ENCODE data around the gene EFCAB5.
"Not testable (repeated sequence)": the region's sequence is repeated elsewhere in the genome, so short reads cannot be mapped to it uniquely, and the experiment has no call there.

Gene EFCAB5

DNA sequence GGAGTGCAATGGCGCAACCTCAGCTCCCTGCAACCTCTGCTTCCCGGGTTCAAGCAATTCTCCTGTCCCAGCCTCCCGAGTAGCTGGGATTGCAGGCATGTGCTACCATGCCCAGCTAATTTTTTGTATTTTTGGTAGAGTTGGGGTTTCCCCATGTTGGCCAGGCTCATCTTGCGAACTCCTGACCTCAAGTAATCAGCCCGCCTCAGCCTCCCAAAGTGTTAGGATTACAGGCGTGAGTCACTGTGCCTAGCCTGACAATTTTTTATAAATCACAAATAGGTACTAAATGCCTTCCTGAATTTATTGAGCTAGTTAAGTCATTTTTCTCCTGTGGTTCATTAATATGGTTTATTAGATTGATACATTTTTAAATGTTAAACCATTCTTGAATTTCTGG, 206.4 kb downstream of the EFCAB5 start:
- not testable (repeated sequence) for H3K9ac ChIP-seq (ENCODE audit: low read length); H3K9me3 ChIP-seq (ENCODE audit: control insufficient read depth, low read depth, low read length); H3K4me3 ChIP-seq (ENCODE audit: low read length); H3K36me3 ChIP-seq (ENCODE audit: control insufficient read depth, low read depth, low read length); H3K27ac ChIP-seq (ENCODE audit: low read length); H3K27me3 ChIP-seq (ENCODE audit: control insufficient read depth, insufficient read depth, low read length); H3K4me1 ChIP-seq (ENCODE audit: control insufficient read depth, low read depth, low read length)

DNA sequence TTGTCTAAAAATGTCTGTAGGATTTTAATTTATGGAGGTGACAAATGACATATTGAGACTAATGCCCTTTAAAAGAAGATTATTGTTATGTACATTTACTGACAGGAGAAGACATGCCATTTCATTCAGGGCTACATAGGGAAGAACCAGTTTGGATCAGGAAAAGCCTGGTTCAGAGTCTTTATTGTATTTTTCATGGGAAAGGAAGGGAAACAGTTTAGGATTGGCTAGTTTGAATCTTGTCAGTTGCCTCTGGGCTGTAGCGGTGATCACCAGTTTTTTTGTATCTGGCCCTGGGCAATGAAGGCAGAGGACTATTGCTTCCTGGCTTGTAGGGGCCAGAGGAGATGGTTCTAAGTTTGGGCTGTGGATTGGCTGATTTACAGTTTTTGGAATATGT, 206.9 kb downstream of the EFCAB5 start:
- Histone ChIP-seq H3K4me1 (ENCODE audit: control insufficient read depth, low read depth, low read length) (peaks cover 6% of the 10 kb centered on the region), H3K27ac (ENCODE audit: low read length) (no peak overlapping the region), H3K4me3 (ENCODE audit: low read length) (no peak overlapping the region), H3K9ac (ENCODE audit: low read length) (no peak overlapping the region), H3K36me3 (ENCODE audit: control insufficient read depth, low read depth, low read length) (no peaks in the 10 kb centered on the region), H3K9me3 (ENCODE audit: control insufficient read depth, low read depth, low read length) (no peaks in the 10 kb centered on the region), H3K27me3 (ENCODE audit: control insufficient read depth, insufficient read depth, low read length) (no peaks in the 10 kb centered on the region)

DNA sequence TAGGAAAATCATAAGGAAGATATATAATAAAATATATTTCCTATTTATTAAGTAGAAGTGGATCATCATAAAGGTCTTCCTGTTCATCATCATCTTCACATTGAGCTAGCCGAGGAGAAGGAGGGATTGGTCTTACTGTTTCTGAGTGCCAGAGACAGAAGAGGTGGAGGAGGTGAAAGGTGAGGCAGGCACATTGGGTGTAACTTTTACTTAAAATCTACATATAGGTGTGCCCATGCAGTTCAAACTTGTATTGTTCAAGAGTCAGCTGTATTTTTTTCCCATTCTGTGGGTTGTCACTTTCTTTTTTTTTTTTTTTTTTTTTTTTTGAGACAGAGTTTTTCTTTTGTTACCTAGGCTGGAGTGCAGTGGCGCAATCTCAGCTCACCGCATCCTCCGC, 210.0 kb downstream of the EFCAB5 start:
- H3K4me1 ChIP-seq (ENCODE audit: control insufficient read depth, low read depth, low read length): peaks cover 6% of the 10 kb centered on the region
- no peak overlapping the region for H3K9ac ChIP-seq (ENCODE audit: low read length)
- H3K36me3 ChIP-seq (ENCODE audit: control insufficient read depth, low read depth, low read length): peaks cover under 1% of the 10 kb centered on the region
- no peaks in the 10 kb centered on the region for H3K27me3 ChIP-seq (ENCODE audit: control insufficient read depth, insufficient read depth, low read length)
- H3K9me3 ChIP-seq (ENCODE audit: control insufficient read depth, low read depth, low read length): no peaks in the 10 kb centered on the region
- H3K27ac ChIP-seq (ENCODE audit: low read length): no peak overlapping the region
- no peak overlapping the region for H3K4me3 ChIP-seq (ENCODE audit: low read length)

DNA sequence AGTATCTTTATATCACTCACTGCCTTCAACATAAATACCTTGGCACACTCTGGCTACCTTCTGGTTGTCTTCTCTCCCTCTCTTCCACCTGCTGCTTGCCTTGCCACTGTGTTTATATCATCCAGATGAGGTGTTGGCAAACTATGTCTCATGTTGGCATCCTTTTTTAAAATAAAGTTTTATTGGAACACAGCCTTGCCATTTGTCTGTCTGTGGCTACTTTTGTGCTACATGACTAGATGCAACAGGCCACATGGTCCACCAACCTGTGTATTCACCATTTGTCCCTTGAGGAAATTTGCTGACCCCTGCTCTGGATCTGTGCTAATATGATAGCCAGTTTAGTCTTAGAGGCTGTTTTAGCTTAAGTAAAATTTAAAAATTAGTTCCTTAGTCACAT, 212.0 kb downstream of the EFCAB5 start:
- Histone ChIP-seq H3K4me3 (ENCODE audit: low read length) (no peak overlapping the region), H3K27ac (ENCODE audit: low read length) (no peak overlapping the region), H3K9ac (ENCODE audit: low read length) (no peak overlapping the region), H3K9me3 (ENCODE audit: control insufficient read depth, low read depth, low read length) (peaks cover under 1% of the 10 kb centered on the region), H3K27me3 (ENCODE audit: control insufficient read depth, insufficient read depth, low read length) (no peaks in the 10 kb centered on the region), H3K4me1 (ENCODE audit: control insufficient read depth, low read depth, low read length) (no peaks in the 10 kb centered on the region), H3K36me3 (ENCODE audit: control insufficient read depth, low read depth, low read length) (peaks cover 6% of the 10 kb centered on the region)

DNA sequence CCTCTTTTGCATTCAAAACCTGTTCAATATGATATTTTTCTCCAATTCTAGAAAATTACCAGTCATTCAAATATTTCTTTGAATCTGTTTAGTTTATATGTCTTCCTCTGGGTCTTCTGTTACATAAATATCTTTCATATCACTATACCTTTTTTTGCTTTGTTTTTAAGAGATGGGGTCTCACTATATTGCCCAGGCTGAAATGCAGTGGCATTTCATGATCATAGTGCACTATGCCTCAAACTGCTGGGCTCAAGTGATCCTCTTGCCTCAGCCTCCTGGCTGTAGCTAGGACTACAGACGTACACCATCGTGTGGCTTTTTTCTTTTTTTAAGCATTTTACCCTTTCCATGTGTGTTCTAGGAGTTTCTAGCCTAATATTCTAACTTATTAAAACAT, 214.0 kb downstream of the EFCAB5 start:
- H3K9ac ChIP-seq (ENCODE audit: low read length): no peak overlapping the region
- peaks cover 8% of the 10 kb centered on the region for H3K9me3 ChIP-seq (ENCODE audit: control insufficient read depth, low read depth, low read length)
- no peak overlapping the region for H3K27ac ChIP-seq (ENCODE audit: low read length)
- no peaks in the 10 kb centered on the region for H3K27me3 ChIP-seq (ENCODE audit: control insufficient read depth, insufficient read depth, low read length)
- no peaks in the 10 kb centered on the region for H3K4me1 ChIP-seq (ENCODE audit: control insufficient read depth, low read depth, low read length)
- peaks cover 8% of the 10 kb centered on the region for H3K36me3 ChIP-seq (ENCODE audit: control insufficient read depth, low read depth, low read length)
- H3K4me3 ChIP-seq (ENCODE audit: low read length): no peak overlapping the region
